ES-I3 (cell line): ENCODE results near the gene ZFR2.
"Not testable (repeated sequence)": the region's sequence is repeated elsewhere in the genome, so short reads cannot be mapped to it uniquely, and the experiment has no call there.

Experiments
- H3K36me3 ChIP-seq: 2 replicates; pipeline ENCODE4 v1.6.1; 2013; ENCODE audit warnings: mild to moderate bottlenecking, low read length, control low read depth, moderate library complexity; ENCODE audit not compliant: insufficient read depth
- H3K4me1 ChIP-seq: 2 replicates; pipeline ENCODE4 v1.6.1; 2013; ENCODE audit warnings: mild to moderate bottlenecking, control low read depth, low read length; ENCODE audit not compliant: insufficient read depth
- H3K9ac ChIP-seq: 2 replicates; pipeline ENCODE4 v1.6.1; 2013; ENCODE audit warnings: low read depth, mild to moderate bottlenecking, low read length, moderate library complexity
- H3K9me3 ChIP-seq: 2 replicates; pipeline ENCODE4 v1.6.1; 2013; ENCODE audit warnings: mild to moderate bottlenecking, low read length, moderate library complexity; ENCODE audit not compliant: control insufficient read depth, insufficient read depth

Gene ZFR2

DNA sequence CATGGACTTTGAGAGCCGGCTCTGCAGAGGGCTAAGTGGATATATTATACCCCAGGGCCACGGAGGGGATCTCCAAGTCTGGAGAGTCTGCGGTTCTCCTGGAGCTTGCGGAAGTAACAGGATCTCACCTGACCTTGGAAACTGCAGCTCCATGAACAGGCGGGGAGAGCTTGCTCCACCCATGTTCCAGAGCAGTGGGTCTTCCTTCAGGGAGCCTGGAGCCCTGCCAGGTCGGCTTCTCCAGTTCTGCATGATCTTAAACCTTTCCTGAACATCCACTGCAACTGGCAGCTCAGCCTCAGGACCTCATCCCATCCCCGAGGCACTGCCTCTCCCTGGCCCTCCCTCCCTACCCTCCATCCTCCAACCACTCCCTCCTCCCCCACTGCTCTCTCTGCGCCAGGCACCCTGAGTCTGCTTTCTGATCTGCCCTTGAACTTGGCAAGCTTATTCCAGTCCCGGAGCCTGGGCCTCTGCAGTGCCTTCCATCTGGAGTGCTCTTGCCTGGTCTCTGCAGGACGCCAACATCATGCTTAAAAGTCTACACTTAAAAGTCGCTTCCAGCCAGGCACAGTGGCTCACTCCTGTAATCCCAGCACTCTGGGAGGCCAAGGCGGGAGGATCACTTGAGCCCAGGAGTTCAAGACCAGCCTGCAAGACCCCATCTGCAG lies 24.8 kb upstream of the ZFR2 start:
- peaks cover 5% of the 10 kb centered on the region; the same call in 1 of the 2 replicates for H3K36me3 ChIP-seq
- no peak overlapping the region for H3K9ac ChIP-seq
- H3K4me1 ChIP-seq, result no peaks in the 10 kb centered on the region
- peaks cover 6% of the 10 kb centered on the region; the same call in 1 of the 2 replicates for H3K9me3 ChIP-seq

DNA sequence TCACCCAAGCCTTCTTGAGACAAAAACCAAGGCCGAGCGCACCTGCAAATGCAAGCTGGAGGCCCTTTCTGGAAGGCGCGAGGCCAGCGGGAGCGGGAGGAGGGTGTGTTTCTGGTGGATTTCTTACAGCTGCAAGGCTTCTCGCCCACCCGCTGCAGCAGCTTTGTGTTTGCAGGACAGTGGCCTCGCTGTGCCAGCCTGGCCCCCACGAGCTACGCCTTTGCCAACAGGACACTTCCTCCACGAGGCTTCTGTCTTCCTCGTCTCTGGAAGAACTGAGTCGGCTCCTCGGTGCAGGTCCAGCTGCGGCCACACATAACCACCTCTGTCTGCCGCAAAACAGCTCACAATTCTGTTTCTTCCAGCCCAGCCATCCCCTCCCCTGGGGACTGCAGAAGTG lies 21.8 kb upstream of the ZFR2 start:
- H3K9me3 ChIP-seq, result no peaks in the 10 kb centered on the region
- H3K36me3 ChIP-seq, result 0 out of 2 replicates have a peak, but pooled peaks cover 4% of the 10 kb centered on the region
- H3K4me1 ChIP-seq, result no peaks in the 10 kb centered on the region
- H3K9ac ChIP-seq, result no peak overlapping the region

DNA sequence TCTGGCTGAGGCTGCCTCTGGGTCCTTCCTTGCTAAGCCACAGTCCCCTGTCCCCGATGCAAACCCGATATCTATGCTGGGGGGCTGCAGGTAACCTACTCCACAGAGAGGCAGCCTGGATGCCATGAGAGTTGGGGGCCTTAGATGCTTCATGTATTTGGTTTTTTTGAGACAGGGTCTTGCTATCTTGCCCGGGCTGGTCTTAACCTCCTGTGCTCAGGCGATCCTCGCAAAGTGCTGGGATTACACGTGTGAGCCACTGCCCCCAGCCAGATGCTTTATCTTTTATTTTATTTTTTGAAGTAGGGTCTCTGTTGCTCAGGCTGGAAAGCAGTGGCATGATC lies 13.2 kb upstream of the ZFR2 start:
- H3K4me1 ChIP-seq, result no peaks in the 10 kb centered on the region
- H3K9ac ChIP-seq, result peak overlapping the region; percentile 51
- H3K36me3 ChIP-seq, result peaks cover 4% of the 10 kb centered on the region; the same call in 1 of the 2 replicates
- H3K9me3 ChIP-seq, result no peaks in the 10 kb centered on the region

DNA sequence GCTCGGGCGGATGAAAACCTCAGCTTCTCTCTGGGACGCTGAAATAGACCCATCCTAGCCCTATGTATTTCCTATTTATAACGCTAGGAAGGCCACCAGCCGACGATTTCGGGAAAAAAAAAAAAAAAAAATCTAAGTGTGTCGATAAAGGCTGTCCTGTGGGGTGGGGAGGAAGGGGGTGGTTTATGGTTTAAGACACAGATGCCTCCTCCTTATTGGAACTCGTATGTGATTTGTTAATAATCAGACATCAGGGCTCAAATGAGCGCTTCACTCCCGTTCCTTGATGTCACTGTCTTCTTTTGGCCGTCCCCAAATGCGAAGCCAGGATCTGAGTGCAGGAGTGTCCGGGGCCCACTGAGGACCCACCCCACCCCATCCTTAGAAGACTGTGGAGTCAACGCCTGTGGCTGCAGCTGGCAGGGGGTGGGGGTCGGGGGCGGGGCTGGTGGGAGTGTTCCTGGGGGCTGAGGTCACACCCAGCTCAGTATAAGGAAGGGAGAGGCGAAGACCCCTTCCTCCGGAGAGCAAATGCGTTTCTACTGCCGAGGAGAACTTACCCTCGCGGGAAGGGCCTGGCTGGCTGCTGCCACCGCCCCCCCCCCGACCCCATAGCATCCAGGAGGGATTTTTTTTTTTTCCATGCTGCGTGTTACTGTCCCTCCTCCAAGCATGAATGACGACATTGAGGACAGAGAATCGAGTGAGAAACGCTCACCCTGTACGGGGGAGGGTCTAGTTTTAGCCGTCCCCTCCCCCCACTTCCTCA lies 12.6 kb upstream of the ZFR2 start:
- no peaks in the 10 kb centered on the region for H3K4me1 ChIP-seq
- H3K36me3 ChIP-seq, result no peaks in the 10 kb centered on the region; the same call in 1 of the 2 replicates
- peak overlapping the region; percentile 82 for H3K9ac ChIP-seq
- no peaks in the 10 kb centered on the region for H3K9me3 ChIP-seq

DNA sequence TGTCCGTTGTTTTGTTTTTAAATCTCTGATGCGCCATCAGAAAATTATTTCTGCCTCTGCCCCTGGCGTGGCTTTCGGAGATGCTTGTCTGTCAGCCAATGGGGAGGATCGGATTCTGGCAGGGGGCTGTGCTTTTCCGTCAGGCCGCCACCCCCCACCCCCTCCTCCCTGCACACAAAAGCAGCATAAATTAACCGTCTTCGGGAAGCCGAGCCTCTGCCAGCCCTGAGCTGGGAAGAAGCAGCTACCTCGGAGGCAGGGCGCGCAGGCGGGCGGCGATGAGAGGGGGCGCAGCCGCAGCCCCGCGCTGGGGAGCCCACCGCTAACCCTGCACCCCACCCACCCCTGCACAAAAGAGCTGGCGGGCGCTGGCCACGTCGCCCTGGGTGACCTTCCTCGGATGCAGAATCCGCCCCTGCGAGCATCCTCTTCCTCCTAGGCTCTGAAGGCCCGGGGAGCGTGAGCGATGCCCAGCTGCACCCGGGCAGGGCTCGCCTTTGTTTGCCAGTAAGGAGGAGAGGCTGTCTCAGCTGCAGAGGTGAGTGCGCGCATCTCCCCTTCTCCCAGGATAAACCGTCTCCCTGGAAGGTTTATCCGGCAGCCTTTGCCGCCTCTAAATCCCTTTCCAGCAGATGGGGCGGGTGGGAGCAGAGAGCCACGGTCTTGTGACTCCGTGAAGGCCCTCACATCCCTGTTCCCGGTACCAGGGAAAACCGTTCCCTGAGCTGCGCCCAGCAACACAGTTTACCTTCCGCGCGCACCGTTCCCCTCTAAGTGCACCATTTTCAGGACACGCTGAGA lies 11.8 kb upstream of the ZFR2 start, which contains the start of gene ATCAY:
TSS of gene ATCAY (plus strand) at position 215 of the 801 bp plus-strand sequence. CDS start 5,083 bp downstream, outside the sequence.
- no peaks in the 10 kb centered on the region for H3K9me3 ChIP-seq
- no peaks in the 10 kb centered on the region; the same call in 1 of the 2 replicates for H3K36me3 ChIP-seq
- H3K4me1 ChIP-seq, result no peaks in the 10 kb centered on the region
- H3K9ac ChIP-seq, result peak within 1 kb of the TSS; percentile 82

DNA sequence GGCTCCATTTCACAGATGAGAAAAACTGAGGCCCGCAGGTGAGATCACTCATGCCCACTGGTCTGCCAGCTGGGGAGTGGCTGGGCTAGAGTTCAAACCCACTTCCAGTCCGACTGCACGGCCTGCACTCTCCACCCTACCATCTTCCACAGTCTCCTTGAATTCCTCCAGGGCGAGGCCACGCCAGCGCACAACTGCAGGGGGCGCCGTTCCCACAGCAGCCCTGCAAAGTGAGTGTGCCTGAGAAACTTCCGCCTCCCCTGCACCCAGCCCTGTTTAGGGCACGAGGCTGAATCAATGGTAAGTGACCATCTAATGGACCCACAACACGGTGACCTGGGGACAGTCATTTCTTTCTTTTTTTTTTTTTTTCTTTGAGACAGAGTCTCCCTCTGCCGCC lies 10.8 kb upstream of the ZFR2 start:
- no peaks in the 10 kb centered on the region; the same call in 1 of the 2 replicates for H3K36me3 ChIP-seq
- H3K9me3 ChIP-seq, result no peaks in the 10 kb centered on the region
- no peaks in the 10 kb centered on the region for H3K4me1 ChIP-seq
- no peak overlapping the region; the same call in 1 of the 2 replicates for H3K9ac ChIP-seq

DNA sequence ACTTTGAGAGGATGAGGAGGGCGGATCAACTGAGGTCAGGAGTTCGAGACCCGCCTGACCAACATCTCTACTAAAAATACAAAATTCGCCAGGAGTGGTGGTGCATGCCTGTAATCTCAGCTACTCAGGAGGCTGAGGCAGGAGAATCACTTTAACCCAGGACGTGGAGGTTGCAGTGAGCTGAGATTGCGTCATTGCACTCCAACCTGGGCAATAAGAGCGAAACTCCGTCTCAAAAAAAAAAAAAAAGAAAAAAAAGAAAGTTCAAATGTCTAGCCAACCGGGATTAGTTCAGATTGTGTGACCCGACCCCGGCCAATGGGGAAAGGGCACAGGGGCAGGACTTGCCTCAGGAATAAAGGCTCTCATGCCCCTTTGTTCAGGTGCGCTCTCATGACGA lies 5.9 kb upstream of the ZFR2 start:
- not testable (repeated sequence) for H3K36me3 ChIP-seq, H3K9ac ChIP-seq, H3K9me3 ChIP-seq, H3K4me1 ChIP-seq

DNA sequence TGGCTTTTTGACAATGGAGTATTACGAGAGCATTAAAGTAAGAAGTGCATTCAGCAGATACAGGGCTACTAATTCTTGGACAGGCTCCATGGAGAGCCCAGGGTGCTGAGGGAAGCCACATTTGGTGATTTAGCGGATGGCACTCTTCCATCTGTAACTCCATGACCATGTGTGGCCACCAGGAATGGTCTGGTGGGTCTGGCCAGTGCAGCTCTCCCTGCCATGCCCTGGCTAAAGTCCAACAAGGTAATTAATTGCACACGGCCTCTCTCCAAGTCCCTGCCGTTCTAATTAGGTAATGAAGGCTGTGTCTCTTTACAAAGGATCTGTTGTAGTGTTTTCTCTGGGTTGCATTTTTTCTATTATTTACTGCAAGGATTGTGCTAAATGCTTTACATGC lies 4.3 kb upstream of the ZFR2 start:
- no peaks in the 10 kb centered on the region for H3K36me3 ChIP-seq
- H3K9me3 ChIP-seq, result peaks cover 5% of the 10 kb centered on the region
- no peak overlapping the region for H3K9ac ChIP-seq
- H3K4me1 ChIP-seq, result no peaks in the 10 kb centered on the region

DNA sequence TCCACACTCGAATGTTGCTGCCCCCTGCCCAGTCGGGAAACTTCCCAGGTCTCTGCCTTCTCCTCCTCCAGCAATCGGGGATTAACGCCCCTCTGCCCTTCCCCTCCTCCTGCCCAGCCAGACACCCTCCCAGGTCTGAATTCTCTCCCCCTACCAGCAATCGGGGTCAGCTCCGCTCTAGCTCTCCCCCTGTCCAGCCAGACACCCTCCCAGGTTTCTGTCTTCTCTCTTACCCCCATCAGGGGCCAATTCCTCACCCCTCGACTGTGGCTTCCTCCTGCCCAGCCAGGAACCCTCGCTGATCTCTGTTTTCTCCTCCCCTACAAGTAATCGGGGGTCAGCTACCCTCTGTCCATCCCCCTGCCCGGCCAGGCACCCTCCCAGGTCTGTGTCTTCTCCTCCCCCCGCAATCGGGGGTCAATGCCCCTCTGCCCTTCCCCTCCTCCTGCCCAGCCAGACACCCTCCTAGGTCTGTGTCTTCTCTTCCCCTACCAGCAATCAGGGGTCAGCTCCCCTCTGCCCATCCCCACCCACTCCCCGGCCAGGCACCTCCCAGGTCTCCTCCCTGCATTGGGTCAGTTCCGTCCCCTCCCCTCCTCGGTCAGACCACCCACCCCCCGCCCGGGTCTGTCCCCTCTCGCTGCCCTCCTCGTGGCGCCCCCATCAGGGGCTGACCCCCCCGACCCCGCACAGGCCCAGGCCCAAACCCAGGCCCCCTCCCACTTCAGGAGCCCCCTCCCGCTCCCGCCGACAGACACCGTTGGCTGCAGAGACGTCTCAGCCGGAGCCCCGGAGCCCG lies 668 bp downstream of the ZFR2 start:
- Histone ChIP-seq H3K4me1 (no peaks in the 10 kb centered on the region), H3K9me3 (peaks cover 5% of the 10 kb centered on the region), H3K36me3 (no peaks in the 10 kb centered on the region), H3K9ac (peak overlapping the region; percentile 56)

DNA sequence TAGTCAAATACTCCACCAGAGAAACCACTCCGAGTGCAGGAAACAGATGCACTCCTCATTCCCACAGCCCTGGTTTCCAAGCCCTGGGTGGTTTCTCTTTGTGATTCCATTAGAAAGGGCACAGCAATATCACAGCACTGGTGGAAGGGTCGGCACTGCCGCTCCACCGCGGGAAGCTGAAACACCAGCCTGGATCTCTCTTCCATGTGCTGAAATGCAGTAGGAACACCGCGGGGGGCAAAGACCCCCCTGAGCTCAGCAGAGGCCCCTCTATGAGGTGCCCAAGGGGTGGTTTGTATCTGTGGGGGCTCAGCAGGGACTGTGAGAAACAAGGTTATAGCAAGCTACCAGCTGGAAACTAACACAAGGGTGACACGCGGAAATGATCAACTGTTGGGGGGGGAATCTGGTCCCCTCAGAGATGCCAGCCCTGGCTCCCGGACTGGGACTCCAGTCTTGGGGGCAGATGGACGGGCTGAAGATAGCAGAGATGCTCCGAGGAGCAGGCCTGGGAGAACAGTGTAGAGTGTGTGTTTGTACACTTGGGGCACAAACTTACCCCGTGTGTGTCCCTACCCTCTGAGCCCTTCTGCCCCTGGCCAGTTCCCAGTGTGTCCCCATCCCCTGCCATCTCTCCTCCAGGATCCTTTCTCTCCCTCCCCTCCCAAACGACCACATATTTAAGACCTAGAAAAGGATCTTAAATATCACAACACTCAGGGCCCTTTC lies 1.8 kb downstream of the ZFR2 start:
- Histone ChIP-seq H3K9ac (no peak overlapping the region), H3K36me3 (no peaks in the 10 kb centered on the region)

DNA sequence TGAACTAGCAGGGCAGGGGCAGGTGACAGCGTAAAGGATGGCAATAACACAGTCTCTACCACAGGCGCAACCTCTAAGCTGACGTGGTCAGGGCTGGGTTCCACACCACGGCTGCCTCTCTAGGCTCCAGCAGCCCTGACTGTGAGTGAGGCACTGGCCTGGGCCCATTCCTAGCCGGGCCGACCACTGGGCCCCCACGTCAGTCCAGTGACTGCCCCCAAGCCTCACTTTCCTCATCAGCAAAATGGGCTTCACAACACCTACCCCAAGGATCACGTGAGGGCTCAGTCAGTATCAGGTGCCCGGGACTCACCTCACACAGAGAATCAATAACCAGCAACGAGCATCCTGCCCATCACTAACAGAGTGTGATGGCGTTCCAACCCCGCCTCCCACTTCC lies 5.2 kb downstream of the ZFR2 start:
- no peaks in the 10 kb centered on the region for H3K36me3 ChIP-seq
- no peaks in the 10 kb centered on the region for H3K9me3 ChIP-seq
- no peak overlapping the region for H3K9ac ChIP-seq

More for the DNA sequence above, 1.8 kb downstream of the ZFR2 start:
- peaks cover 5% of the 10 kb centered on the region for H3K9me3 ChIP-seq
- H3K4me1 ChIP-seq, result no peaks in the 10 kb centered on the region

DNA sequence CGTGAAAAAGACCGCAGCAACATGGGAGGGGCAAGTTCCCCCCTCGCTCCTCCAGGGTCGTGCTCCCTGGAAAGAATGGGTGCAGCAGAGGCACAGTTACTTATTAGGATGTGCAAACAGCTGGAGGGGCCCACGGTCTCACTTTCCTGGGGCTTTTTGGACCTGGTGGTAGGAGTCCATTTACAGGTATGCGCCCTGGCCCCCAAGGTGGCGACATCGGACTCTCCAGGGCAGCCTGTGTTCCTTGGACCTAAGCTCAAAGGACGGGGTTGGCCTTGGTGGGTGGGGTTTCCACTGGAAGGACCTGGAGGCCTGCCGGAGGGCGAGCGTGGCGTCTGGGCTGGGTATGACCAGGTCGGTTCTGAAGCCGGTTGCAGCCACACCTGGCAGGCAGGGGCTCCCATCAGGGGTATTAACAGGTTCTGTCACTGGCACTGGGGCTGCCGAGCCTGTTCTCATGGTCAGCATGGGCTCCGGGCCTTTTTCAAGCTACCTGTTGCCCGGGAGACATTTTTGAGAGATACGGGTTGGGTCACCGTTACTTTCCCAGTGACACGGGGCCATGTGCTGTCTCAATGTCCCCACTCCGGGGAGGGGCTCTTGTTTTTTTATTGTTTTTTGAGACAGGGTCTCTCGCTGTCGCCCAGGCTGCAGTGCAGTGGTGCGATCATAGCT lies 5.9 kb downstream of the ZFR2 start:
- Histone ChIP-seq H3K9me3 (no peaks in the 10 kb centered on the region), H3K4me1 (no peaks in the 10 kb centered on the region), H3K36me3 (no peaks in the 10 kb centered on the region), H3K9ac (no peak overlapping the region)

More for the DNA sequence above, 5.2 kb downstream of the ZFR2 start:
- H3K4me1 ChIP-seq, result no peaks in the 10 kb centered on the region

DNA sequence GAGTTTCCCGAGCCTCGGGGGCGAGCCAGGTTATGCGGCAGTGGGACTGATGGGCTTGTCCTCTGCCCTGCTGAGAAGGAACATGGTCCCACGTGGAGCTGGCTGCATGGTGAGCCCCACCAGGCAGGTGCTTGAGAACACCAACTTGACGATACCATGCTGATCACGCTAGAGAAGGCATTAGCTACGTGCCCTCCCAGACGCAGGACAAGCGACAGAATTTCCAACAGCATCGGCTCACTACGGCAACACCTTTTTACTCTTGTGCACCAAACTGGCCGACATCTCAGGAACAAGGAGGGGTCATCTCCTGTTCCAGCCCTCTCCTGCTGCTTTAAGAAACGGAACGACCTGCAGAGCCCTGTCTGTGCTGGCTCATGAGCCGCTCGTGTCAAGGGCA lies 8.3 kb downstream of the ZFR2 start:
- Histone ChIP-seq H3K9me3 (no peaks in the 10 kb centered on the region; the same call in 1 of the 2 replicates), H3K4me1 (no peaks in the 10 kb centered on the region), H3K36me3 (no peaks in the 10 kb centered on the region), H3K9ac (no peak overlapping the region)
